HG03097 (cell line): Measurements from ENCODE around the gene SECTM1.

Experiments used
- ATAC-seq: cut with Tn5 transposase; IDR thresholded peaks from one replicate; pipeline ENCODE4 v1.9.1; 2021; ENCODE audit not compliant: unreplicated experiment, low FRiP score

Gene SECTM1

GRCh38 chr17:82301916-82302567, 31.5 kb downstream of the SECTM1 start:
- no peak for ATAC-seq

- ATAC-seq: no peak
Measured at GRCh38 chr17:82301300-82301915, 32.2 kb downstream of the SECTM1 start.

- ATAC-seq: no peak
Measured at GRCh38 chr17:82300707-82301270, 32.8 kb downstream of the SECTM1 start.

- ATAC-seq: no peak
Measured at GRCh38 chr17:82300228-82300627, 33.3 kb downstream of the SECTM1 start.

GRCh38 chr17:82299452-82299851, 34.1 kb downstream of the SECTM1 start:
- no peak for ATAC-seq

- ATAC-seq: no peak
Measured at GRCh38 chr17:82298538-82299421, 34.8 kb downstream of the SECTM1 start.

- ATAC-seq: peak; percentile 53
Measured at GRCh38 chr17:82297714-82298537, 35.6 kb downstream of the SECTM1 start.

- no peak for ATAC-seq
Measured at GRCh38 chr17:82297280-82297713, 36.3 kb downstream of the SECTM1 start.

- ATAC-seq: no peak
Measured at GRCh38 chr17:82296511-82297279, 36.9 kb downstream of the SECTM1 start.

- no peak for ATAC-seq
Measured at GRCh38 chr17:82295472-82295814, 38.1 kb downstream of the SECTM1 start.

GRCh38 chr17:82294064-82294773, 39.3 kb downstream of the SECTM1 start:
- ATAC-seq: no peak

- ATAC-seq: peak; percentile 91
Measured at GRCh38 chr17:82292251-82293154, 41.1 kb downstream of the SECTM1 start.

- no peak for ATAC-seq
Measured at GRCh38 chr17:82291582-82292250, 41.9 kb downstream of the SECTM1 start.

- no peak for ATAC-seq
Measured at GRCh38 chr17:82287868-82288801, 45.4 kb downstream of the SECTM1 start.

- ATAC-seq: no peak
Measured at GRCh38 chr17:82287013-82287867, 46.3 kb downstream of the SECTM1 start.
